K562 (cell line): ENCODE measurements around the gene PRODH. TPM values are rescaled to one million over a fixed set of nuclear protein-coding genes. Genes with fewer than 3 reads are reported as not detected.

Experiments used
- MTA1 ChIP-seq: fragments of 450-650 bp; IDR thresholded peaks from 2 replicates; pipeline ENCODE4 v1.6.1; 2017; ENCODE audit warnings: borderline replicate concordance
- MTA3 ChIP-seq: fragments of 450-650 bp; formaldehyde crosslinking; IDR thresholded peaks from 2 replicates; pipeline ENCODE4 v1.6.1; 2017; ENCODE audit warnings: mild to moderate bottlenecking, borderline replicate concordance
- NBN ChIP-seq: fragments of 450-650 bp; IDR thresholded peaks from 2 replicates; pipeline ENCODE4 v1.6.1; 2016; ENCODE audit warnings: low read depth, mild to moderate bottlenecking
- NR4A1 ChIP-seq, 2 experiments: fragments of 250-450 bp in 1 of 2; fragments of 450-650 bp in 1 of 2; sonication (Bioruptor Pico) in 1 of 2; IDR thresholded peaks; 2 replicates each; pipeline versions ENCODE4 v1.4.0 to v1.6.1; 2016 to 2020; ENCODE audit warnings: mild to moderate bottlenecking in 2 of 2, missing compliant biosample characterization in 1 of 2, missing genetic modification characterization in 1 of 2, moderate library complexity in 1 of 2
- PHTF2 ChIP-seq: fragments of 250-450 bp; sonication (Bioruptor Pico); IDR thresholded peaks from 2 replicates; pipeline ENCODE4 v1.5.0; 2021; ENCODE audit warnings: mild to moderate bottlenecking
- SAP30 ChIP-seq: fragments of 200-600 bp; sonication (generic); IDR thresholded peaks from 2 replicates; pipeline ENCODE4 v1.6.1; 2012; ENCODE audit warnings: borderline replicate concordance, low read depth, mild to moderate bottlenecking, moderate library complexity, low read length, control low read depth, inconsistent platforms; ENCODE audit not compliant: insufficient read depth, poor library complexity, severe bottlenecking
- SIN3A ChIP-seq, 2 experiments: fragments of 150-350 bp in 1 of 2; IDR thresholded peaks; 2 replicates each; pipeline ENCODE4 v1.6.1; 2011 to 2016; ENCODE audit warnings: borderline replicate concordance in 2 of 2, low read depth in 2 of 2, low read length in 2 of 2, mild to moderate bottlenecking in 2 of 2, moderate library complexity in 2 of 2; ENCODE audit not compliant: control insufficient read depth in 1 of 2
- TBP ChIP-seq: optimal IDR thresholded peaks from 2 replicates; pipeline ENCODE3; 2011; ENCODE audit warnings: low read depth, low read length, improper control_type of control experiment
- ZHX1 ChIP-seq: fragments of 150-350 bp; conservative IDR thresholded peaks from 2 replicates; pipeline ENCODE4 v1.6.1; 2014; ENCODE audit warnings: low read length
- ZNF197 ChIP-seq: fragments of 200-800 bp; sonication (Bioruptor generic); IDR thresholded peaks from 2 replicates; pipeline ENCODE4 v1.6.1; 2016; ENCODE audit warnings: low read depth, missing genetic modification characterization, missing compliant biosample characterization
- polyA plus RNA-seq, 8 experiments: library from polyadenylated mRNA; depleted of rRNA in 4 of 8; stranded (reverse) in 5 of 8; unstranded in 3 of 8; fragments of >200 nt; fragmentation: Nextera tagmentation in 2 of 8; fragmentation: Illumina TruSeq in 1 of 8; extraction: Ambion mirVana in 2 of 8; extraction: Trizol in 1 of 8; gene quantifications; 2 replicates each; pipeline versions ENCODE4 v1.2.1 to v1.2.3, GENCODE V29; 2011 to 2014; ENCODE audit warnings: inconsistent platforms in 1 of 8, missing spikeins in 1 of 8
- total RNA-seq, 7 experiments: library from RNA; depleted of rRNA in 6 of 7; stranded (reverse); fragments of >200 nt in 6 of 7; fragmentation: Illumina TruSeq in 2 of 7; extraction: Trizol in 2 of 7; gene quantifications; 2 replicates each; pipeline versions ENCODE4 v1.2.1 to v1.2.3, GENCODE V29; 2011 to 2021; ENCODE audit warnings: low replicate concordance in 1 of 7

PRODH gene
- total and polyA plus RNA-seq, 9 of the 15 experiments (the other 6 are each of a cell fraction or from before 2014, with no cell fraction given) = 0.07 to 0.11 TPM; not detected in 7

- no peak for TF ChIP-seq ZHX1
- no peak for TF ChIP-seq ZNF197 (CRISPR knock-in tag)
- no peak for TF ChIP-seq SAP30
- no peak for TF ChIP-seq MTA1
- TF ChIP-seq NBN = no peak
- TF ChIP-seq SIN3A (IDR thresholded peaks at IDR 0.05; ENCODE audit: borderline replicate concordance in 2 of 2, control insufficient read depth in 1 of 2, low read depth in 2 of 2, low read length in 2 of 2) = no peak
- no peak for TF ChIP-seq MTA3
- no peak for TF ChIP-seq TBP
- 0 out of 2 replicates have a peak, but pooled peaks have one; percentile 70 for TF ChIP-seq NR4A1 (CRISPR knock-in tag; IDR thresholded peaks at IDR 0.05)
- no peak for TF ChIP-seq NR4A1 (tag; IDR thresholded peaks at IDR 0.05)
- TF ChIP-seq PHTF2 = no peak
Measured at GRCh38 chr22:18974477-18975180, 38.5 kb upstream of the PRODH start (continued).
